ENCODE measurements around the gene L3MBTL4. TPM values are rescaled to one million over a fixed set of nuclear protein-coding genes. Genes with fewer than 3 reads are reported as not detected.
A peak's percentile ranks its signal among the peaks of the same experiment; 100 is the strongest.

Gene L3MBTL4
- total RNA-seq, 1 donor from 2014 or later: 0.34 TPM

DNA sequence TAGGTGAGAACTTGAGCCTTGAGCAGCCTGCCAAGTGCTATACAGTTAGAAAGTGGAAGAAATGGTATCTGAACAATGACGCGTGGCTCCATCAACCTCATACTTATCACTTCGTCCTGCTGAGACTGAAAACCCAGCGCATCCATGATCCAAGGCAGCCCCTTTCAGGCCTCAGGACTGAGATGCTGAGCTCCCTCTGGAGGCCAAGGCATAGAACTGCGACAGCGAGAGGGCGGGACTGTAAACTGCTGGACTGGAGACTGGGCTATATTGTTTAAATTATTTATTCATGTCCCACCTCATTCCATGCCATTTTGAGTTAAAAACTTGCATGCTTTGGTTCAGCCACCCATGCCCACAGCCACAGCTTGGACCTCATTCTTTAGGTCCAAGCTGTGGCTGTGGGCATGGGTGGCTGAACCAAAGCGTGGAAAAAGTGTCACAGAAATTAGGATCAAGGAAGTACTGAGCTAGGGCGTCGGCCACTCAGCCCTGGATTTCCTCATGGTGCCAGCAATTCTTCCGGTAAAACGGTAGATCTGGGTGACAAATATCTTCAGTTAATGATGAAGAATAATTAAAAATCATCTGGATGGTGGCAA is 195.5 kb downstream of the L3MBTL4 start:
- Histone ChIP-seq H2AFZ (replicated peaks) (peak overlapping the region; percentile 15), H3F3A (ENCODE audit: low read depth) (no peaks in the 10 kb centered on the region), H3K9me3 (ENCODE audit: low read depth) (no peaks in the 10 kb centered on the region), H3K27ac (no peak overlapping the region), H4K20me1 (ENCODE audit: low read depth) (no peaks in the 10 kb centered on the region), H3K27me3 (no peaks in the 10 kb centered on the region), H3K4me3 (no peak overlapping the region), H3K79me2 (ENCODE audit: low read depth) (no peaks in the 10 kb centered on the region), H3K9ac (no peak overlapping the region), H3K4me2 (no peak overlapping the region), H3K4me1 (no peaks in the 10 kb centered on the region), H3K36me3 (no peaks in the 10 kb centered on the region)
- peak; percentile 87 for DNase-seq (ENCODE audit: low spot score)
- H3K4me3 Mint-ChIP-seq: no peak overlapping the region
- TF ChIP-seq EZH2phosphoT487 (IDR thresholded peaks at IDR 0.05) (no peak), EZH2 (IDR thresholded peaks at IDR 0.05) (no peak)
- TF ChIP-seq, protein P1, sequence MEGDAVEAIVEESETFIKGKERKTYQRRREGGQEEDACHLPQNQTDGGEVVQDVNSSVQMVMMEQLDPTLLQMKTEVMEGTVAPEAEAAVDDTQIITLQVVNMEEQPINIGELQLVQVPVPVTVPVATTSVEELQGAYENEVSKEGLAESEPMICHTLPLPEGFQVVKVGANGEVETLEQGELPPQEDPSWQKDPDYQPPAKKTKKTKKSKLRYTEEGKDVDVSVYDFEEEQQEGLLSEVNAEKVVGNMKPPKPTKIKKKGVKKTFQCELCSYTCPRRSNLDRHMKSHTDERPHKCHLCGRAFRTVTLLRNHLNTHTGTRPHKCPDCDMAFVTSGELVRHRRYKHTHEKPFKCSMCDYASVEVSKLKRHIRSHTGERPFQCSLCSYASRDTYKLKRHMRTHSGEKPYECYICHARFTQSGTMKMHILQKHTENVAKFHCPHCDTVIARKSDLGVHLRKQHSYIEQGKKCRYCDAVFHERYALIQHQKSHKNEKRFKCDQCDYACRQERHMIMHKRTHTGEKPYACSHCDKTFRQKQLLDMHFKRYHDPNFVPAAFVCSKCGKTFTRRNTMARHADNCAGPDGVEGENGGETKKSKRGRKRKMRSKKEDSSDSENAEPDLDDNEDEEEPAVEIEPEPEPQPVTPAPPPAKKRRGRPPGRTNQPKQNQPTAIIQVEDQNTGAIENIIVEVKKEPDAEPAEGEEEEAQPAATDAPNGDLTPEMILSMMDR (IDR thresholded peaks at IDR 0.05): peak; percentile 86
- no peaks in the 10 kb centered on the region for H3K36me3 Mint-ChIP-seq
- H3K27ac Mint-ChIP-seq: no peak overlapping the region
- peaks cover 2% of the 10 kb centered on the region for H3K27me3 Mint-ChIP-seq (ENCODE audit: insufficient read depth, low read depth)
- no peaks in the 10 kb centered on the region for H3K9me3 Mint-ChIP-seq
- H3K4me1 Mint-ChIP-seq: peaks cover 3% of the 10 kb centered on the region

DNA sequence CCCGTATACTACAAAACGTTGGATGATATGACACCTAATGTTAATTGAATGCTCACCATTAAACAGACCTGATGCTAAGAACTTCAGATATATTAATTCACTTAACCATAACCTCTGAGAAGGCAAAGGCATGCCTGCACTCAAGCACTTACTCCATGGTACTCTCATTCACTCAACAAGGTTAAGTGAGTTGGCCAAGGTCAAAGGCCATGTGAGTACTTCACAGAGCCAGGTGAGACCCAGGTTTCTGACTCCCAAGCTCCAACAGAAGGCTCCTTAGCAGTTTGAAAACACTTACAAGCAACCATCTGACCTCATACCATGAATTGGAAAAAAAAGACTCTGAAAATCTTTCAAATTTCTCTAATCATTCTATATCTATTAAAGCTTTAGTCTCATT is 198.8 kb downstream of the L3MBTL4 start:
- H2AFZ ChIP-seq (replicated peaks): no peak overlapping the region
- no peaks in the 10 kb centered on the region for H3K9me3 ChIP-seq (ENCODE audit: low read depth)
- TF ChIP-seq EZH2phosphoT487 (IDR thresholded peaks at IDR 0.05) (no peak), EZH2 (IDR thresholded peaks at IDR 0.05) (no peak)
- TF ChIP-seq, protein P1 (IDR thresholded peaks at IDR 0.05): no peak
- Mint-ChIP-seq H3K4me1 (peaks cover 3% of the 10 kb centered on the region), H3K27ac (no peak overlapping the region), H3K27me3 (ENCODE audit: insufficient read depth, low read depth) (peaks cover 2% of the 10 kb centered on the region), H3K4me3 (no peak overlapping the region), H3K9me3 (no peaks in the 10 kb centered on the region), H3K36me3 (no peaks in the 10 kb centered on the region)
- H4K20me1 ChIP-seq (ENCODE audit: low read depth): no peaks in the 10 kb centered on the region
- no peaks in the 10 kb centered on the region for H3K79me2 ChIP-seq (ENCODE audit: low read depth)
- no peak overlapping the region for H3K9ac ChIP-seq
- H3K4me2 ChIP-seq: no peak overlapping the region
- H3K27me3 ChIP-seq: no peaks in the 10 kb centered on the region
- DNase-seq (ENCODE audit: low spot score): no peak
- H3K4me3 ChIP-seq: no peak overlapping the region
- no peaks in the 10 kb centered on the region for H3F3A ChIP-seq (ENCODE audit: low read depth)
- H3K36me3 ChIP-seq: no peaks in the 10 kb centered on the region
- no peaks in the 10 kb centered on the region for H3K4me1 ChIP-seq
- no peak overlapping the region for H3K27ac ChIP-seq

DNA sequence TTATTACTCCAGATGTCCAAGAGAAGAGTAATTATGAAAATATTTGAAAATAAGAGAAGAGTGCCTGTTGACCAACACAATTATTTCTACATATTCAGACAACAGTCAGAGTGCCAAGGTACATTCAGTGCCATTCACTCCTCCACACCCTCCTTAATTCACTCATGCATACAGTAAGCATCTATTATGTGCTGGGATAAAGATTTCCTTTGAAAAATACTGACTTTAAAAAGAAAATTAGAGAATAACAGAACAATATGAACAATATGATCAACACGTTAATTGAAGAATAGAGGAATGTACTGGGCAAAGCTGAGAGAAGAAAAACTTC is 203.6 kb downstream of the L3MBTL4 start:
- H3K9me3 Mint-ChIP-seq: no peaks in the 10 kb centered on the region
- Histone ChIP-seq H4K20me1 (ENCODE audit: low read depth) (no peaks in the 10 kb centered on the region), H3K27me3 (no peaks in the 10 kb centered on the region), H3K27ac (no peak overlapping the region), H3K9me3 (ENCODE audit: low read depth) (no peaks in the 10 kb centered on the region), H3K4me1 (no peaks in the 10 kb centered on the region), H2AFZ (replicated peaks) (no peak overlapping the region), H3F3A (ENCODE audit: low read depth) (no peaks in the 10 kb centered on the region), H3K79me2 (ENCODE audit: low read depth) (no peaks in the 10 kb centered on the region), H3K4me2 (no peak overlapping the region), H3K9ac (no peak overlapping the region), H3K36me3 (no peaks in the 10 kb centered on the region), H3K4me3 (no peak overlapping the region)
- H3K4me3 Mint-ChIP-seq: no peak overlapping the region
- no peaks in the 10 kb centered on the region for H3K36me3 Mint-ChIP-seq
- H3K27me3 Mint-ChIP-seq (ENCODE audit: insufficient read depth, low read depth): no peaks in the 10 kb centered on the region
- no peaks in the 10 kb centered on the region for H3K4me1 Mint-ChIP-seq
- no peak for DNase-seq (ENCODE audit: low spot score)
- H3K27ac Mint-ChIP-seq: no peak overlapping the region
- TF ChIP-seq, protein P1 (IDR thresholded peaks at IDR 0.05): no peak
- TF ChIP-seq EZH2phosphoT487 (IDR thresholded peaks at IDR 0.05): no peak
- TF ChIP-seq EZH2 (IDR thresholded peaks at IDR 0.05): no peak

Data from neural progenitor cell (in vitro differentiated cells).